Activated CD4-positive, alpha-beta T cell treated with anti-CD3 and anti-CD28 coated beads, Interleukin-2, Interleukin-6, amounts not matched to agents 100 ng/mL and 50 ng/mL, durations not matched to agents 16 hours and 8 hours (primary cell): ENCODE measurements around the gene PLXND1.

Source experiments
- DNase-seq: peaks from one replicate; pipeline ENCODE4 v3.0.0-alpha.2; 2020

Gene PLXND1

DNA sequence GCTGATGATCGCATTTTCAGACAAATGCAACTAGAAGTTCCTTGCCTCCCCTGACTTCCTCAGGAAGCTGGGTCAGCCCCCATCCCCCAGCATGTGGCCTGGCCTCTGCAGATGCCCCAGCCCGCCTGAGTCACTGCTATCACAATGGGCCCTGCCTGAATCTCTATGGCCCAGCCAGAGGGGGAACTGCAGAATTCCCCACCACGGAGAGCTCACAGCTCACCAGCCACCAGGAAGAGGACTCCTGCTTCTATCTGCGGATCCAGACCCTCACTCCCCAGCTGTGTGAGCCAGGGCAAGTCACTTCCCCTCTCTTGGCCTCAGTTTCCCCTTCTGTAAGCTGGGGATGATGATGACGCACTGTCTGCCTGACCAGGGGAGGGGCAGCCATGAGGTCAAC is 6.9 kb downstream of the PLXND1 start:
- DNase-seq = no peak

DNA sequence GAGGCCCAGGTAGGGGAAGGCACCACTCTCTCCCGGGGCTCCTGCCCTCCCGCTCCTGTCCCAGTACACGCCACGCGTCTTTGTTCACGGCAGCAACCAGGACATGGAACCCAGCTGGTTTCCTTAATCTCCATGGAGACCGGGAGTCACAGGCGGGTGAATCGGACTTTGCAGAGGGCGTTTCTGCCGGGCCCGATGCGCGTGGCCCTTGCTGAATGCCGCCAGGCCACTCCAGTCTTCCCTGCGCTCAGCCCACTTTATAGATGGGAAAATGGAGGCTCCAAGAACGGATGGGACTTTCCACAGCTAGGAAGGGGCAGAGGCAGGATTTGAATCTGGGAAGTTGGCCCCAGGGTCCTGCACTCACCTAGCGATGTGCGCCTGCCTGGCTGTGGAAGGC is 7.4 kb downstream of the PLXND1 start:
- no peak for DNase-seq

DNA sequence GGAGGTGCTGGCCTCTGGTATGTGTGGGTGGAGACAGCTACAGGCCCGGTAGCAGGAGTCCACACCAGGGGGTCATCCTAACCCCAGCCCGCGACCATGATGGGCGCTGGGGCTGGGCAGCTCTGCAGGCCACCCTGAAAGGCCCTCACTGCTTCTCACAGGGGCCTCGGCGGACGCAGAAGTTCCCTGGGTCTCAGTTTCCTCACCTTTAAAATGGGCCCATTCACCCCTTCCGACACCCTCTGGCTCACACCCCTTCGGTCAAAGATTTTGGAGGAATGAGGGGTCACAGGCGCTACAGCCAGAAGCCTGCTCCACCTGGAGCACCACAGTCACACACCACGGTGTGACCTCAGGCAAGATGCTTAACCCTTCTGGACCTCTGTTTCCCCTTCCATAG is 8.0 kb downstream of the PLXND1 start:
- no peak for DNase-seq

DNA sequence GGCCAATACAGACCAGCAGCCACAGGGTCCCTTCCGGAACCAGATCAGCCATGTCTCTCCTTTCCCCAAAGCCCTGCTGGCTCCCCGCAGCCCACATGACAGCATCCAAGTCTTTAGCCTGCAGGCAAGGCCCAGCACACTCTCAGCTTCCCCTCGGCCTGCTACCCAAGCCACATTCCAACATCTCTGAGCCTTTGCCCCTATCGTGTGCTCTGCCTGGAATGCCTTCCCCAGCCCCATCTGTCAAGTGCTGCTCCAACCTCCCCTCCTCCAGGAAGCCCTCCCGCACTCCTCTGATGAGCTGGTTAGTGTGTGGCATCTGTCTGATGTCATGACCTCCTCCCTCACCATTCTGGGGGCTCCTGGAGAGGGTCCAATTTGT is 8.5 kb downstream of the PLXND1 start:
- DNase-seq = no peak

- DNase-seq = no peak
Measured at GRCh38 chr3:129597087-129597999, 9.1 kb downstream of the PLXND1 start.

- DNase-seq = no peak
Measured at GRCh38 chr3:129596194-129597086, 10.0 kb downstream of the PLXND1 start.

GRCh38 chr3:129595544-129596193 is 10.8 kb downstream of the PLXND1 start:
- no peak for DNase-seq

DNA sequence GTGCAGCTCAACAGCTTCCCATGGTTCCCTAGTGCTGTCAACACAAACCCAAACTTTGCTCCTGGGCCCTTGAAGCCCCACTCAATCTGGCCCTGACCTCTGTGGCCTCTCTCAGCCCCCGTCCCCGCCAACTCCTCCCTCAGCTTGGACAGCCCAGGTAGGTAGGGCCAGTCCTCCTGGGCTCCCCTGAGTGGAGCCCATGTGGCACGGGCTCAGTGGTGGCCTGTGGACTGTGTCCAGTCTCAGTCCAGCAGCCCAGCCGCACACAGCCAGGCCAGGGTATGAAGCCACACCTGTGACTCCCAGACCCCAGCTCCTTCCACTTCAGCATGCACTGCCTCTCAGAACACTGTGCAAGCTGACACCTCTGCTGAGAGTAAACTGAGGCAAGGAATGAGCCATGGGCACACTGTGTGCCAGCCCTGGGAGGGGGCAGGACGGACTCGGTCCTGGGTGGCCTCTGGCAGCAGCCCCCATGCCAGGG is 11.5 kb downstream of the PLXND1 start:
- DNase-seq = no peak

DNA sequence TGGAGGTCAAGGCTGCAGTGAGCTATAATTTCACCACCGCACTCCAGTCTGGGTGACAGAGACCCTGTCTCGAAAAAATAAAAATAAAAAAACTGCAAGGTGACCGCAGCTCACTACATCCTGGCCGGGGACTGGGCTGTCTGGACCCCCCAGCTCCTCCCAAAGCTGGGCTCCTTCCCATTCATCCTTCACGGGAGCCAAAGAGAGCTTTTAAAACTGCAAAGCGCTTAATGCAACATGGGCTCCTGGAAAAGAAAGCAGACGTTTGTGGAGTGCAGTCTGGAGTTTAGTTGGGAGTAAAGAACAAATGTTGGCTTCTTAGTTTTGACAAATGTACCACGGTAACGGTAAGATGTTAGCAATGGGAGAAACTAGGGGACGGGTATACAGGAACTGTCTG is 12.1 kb downstream of the PLXND1 start:
- no peak for DNase-seq

GRCh38 chr3:129593595-129594339 is 12.7 kb downstream of the PLXND1 start:
- peak; percentile 81 for DNase-seq

DNA sequence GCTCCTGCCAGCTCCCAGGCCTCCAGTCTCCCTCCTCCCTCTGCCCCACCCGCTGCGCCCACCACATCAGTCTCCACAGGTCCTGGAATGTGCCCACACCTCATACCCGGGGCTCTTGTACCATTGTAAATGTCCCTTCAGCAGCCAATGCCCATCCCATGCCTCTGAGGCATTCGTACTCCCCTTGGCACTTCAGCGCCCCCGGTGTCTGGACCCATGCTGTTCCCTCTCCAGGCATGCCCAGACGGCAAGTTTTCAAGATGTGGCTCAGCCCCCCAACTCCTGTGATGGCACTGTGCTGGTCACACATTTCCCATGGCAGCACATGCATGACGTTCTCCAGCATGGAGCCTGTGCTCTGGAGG is 13.3 kb downstream of the PLXND1 start:
- no peak for DNase-seq

GRCh38 chr3:129592381-129593131 is 13.9 kb downstream of the PLXND1 start:
- no peak for DNase-seq

DNA sequence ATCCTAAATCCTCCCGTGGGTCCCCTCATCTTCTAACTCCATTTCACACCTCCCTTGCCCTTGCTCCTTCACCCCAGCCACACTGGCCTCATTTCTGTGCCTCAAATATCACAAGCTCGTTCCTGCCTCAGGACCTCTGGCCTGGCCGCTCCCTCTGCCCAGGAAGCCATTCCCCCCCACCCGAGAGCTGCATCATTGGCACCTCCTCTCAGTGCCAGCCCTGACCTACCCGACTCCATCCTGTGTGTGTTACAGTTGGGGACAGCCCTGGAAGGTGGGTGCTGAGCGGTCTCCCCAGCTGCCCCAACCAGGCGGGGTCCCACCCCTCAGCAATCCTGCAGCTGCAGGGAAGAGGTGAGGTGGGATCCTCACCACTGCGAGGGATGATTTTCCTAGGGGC is 14.5 kb downstream of the PLXND1 start:
- no peak for DNase-seq

DNA sequence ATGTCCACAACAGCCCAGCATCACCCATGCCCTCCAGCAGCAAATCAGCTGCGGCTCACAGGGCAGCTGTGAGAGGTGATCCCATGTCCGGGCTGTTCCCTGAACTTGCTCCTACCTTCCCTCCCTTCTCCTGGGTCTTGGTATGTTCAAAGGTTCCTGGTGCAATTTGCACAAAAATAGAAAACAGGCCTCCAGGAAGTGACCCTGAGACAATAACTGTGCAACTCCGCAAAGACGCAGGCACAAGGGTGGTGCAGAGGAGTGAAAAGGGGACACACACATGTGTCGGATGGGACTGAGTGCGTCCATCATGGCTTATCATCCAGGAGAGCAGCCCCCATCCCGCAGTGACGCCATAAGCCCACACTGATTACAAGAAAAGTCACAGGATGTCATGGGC is 16.3 kb downstream of the PLXND1 start:
- no peak for DNase-seq

GRCh38 chr3:129587566-129588210 is 18.8 kb downstream of the PLXND1 start:
- no peak for DNase-seq

DNA sequence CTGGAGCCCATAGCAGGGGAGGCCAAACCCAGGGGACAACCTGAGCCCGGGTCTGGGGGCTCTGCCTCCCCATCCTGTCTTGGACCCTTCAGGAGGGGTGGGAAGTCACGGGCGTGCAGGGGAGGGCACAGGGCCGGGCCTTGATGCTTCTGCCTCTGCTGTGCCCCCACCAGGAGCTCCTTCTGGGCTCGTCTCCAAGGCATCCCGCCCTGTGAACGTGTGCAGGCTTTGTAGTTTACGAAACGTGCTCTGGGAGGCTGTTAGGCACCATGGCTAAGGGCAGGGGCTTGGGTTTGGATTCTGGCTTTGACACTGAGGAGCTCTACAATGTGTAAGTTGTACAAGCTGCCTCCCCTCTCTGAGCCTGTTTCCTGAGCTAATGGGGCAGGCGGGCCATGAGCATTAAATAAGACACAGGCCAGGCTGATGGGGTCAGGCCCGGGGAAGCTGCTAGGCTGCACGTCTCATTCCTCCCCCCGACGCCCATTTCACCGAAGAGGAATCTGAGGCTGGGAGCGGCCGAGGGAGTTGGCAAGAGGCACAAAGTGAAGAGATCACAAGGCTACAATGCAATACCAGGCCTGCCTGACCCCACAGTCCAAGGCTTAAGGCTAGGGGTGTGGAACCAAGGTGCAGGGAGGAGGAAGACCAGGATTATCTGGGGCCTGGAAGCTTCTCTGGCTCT is 19.6 kb downstream of the PLXND1 start:
- no peak for DNase-seq

GRCh38 chr3:129585949-129586657 is 20.4 kb downstream of the PLXND1 start:
- DNase-seq = no peak

GRCh38 chr3:129584631-129585030 is 21.8 kb downstream of the PLXND1 start:
- DNase-seq = no peak

GRCh38 chr3:129583289-129583688 is 23.2 kb downstream of the PLXND1 start:
- DNase-seq = no peak

DNA sequence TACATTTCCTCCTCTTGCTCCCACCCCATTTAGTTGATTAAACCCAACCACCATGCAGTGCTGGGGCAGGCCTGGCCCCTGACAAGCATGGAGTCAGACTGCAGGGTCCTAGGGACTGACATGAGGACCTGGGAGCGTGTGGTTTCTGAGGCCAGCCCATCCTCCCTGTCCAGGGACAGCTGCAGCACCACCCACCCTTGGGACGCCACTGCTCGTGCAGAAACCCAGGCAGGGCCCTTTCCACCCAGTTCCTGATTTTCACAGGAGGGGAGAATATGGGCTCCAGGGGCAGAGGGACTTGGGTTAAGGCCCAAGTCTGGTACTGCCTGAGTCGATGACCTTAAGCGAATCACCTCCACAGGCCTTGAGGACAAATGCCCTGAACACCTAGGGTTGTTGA is 23.7 kb downstream of the PLXND1 start:
- DNase-seq = no peak
